AG09309 (cell line): ENCODE measurements around the gene KRT86.
"Not testable (repeated sequence)": the region's sequence is repeated elsewhere in the genome, so short reads cannot be mapped to it uniquely, and the experiment has no call there.

Experiments used
- DNase-seq: peaks from one replicate; pipeline ENCODE4 v3.0.0-alpha.2; 2010; ENCODE audit warnings: low read depth
- H3K4me3 ChIP-seq: 2 replicates; pipeline ENCODE4 v1.5.1; 2011; ENCODE audit warnings: mild to moderate bottlenecking, low read depth, low read length, moderate library complexity; ENCODE audit not compliant: control insufficient read depth
- CTCF ChIP-seq: IDR thresholded peaks from 2 replicates; pipeline ENCODE4 v1.5.1; 2011; ENCODE audit warnings: mild to moderate bottlenecking, low read depth, low read length, inconsistent platforms; ENCODE audit not compliant: insufficient read depth, control insufficient read depth; ENCODE audit errors: missing control alignments

KRT86 gene

GRCh38 chr12:52238916-52239646, 35.4 kb upstream of the KRT86 start:
- no peak for TF ChIP-seq CTCF
- DNase-seq, result no peak
- H3K4me3 ChIP-seq, result no peak overlapping the region

DNA sequence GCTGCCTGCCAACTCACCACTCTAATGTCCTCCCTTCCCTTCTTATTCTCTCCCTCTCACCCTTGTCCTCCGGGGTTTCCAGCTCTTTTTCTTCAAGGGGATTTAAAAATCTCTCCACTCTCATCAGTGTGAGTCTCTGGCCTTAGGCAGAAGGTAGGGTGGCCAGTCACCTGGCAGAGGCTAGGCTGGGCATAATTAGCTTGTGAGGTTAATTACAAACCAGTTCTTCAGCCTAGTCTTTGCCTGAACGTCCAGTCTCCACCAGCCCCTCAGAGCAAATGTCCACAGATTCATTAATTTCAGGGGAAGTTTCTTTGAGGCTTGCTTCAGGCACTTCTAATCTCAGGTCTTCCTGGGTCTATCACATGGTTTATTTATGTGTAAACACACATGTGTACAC, 34.7 kb upstream of the KRT86 start:
- no peak for DNase-seq
- H3K4me3 ChIP-seq, result no peak overlapping the region
- no peak for TF ChIP-seq CTCF

DNA sequence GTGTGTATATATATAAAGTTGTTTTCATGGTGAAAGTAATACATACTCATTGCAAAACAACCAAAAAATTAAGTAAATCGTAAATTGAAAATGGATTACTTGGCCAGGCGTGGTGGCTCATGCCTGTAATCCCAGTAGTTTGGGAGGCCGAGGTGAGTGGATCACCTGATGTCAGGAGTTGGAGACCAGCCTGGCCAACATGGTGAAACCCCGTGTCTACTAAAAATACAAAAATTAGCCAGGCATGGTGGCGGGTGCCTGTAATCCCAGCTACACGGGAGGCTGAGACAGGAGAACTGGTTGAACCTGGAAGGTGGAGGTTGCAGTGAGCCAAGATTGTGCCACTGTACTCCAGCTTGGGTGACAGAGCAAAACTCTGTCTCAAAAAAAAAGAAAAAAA, 34.2 kb upstream of the KRT86 start:
- DNase-seq, H3K4me3 ChIP-seq: not testable (repeated sequence)

DNA sequence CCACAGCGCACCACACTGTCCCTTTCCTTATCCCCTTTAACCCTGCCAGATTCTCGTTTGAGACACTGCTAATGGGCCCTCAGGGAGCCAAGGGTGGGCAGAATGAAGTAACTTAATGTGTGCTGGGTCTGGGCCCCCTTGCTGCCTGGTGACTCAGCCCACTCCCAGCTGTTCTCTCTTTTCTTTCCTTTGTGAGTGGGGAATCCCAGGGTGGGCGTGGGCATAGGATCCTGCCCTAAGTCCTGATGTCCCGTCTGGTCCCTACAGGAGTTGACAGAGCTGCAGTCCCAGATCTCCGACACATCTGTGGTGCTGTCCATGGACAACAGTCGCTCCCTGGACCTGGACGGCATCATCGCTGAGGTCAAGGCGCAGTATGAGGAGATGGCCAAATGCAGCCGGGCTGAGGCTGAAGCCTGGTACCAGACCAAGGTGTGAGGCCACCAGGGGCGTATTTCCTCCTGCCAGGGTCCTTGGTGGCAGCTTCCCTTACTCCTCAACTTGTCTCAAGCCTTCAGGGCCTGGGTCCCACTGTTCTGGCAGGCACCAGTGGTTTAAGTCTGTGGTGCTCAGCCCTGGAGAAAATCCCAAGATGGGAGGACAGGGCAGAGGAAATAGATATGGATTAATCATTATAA, 33.1 kb upstream of the KRT86 start:
- no peak overlapping the region for H3K4me3 ChIP-seq
- DNase-seq, result no peak
- TF ChIP-seq CTCF, result no peak

GRCh38 chr12:52242442-52243258, 31.8 kb upstream of the KRT86 start:
- no peak overlapping the region for H3K4me3 ChIP-seq
- TF ChIP-seq CTCF, result no peak
- DNase-seq, result no peak

GRCh38 chr12:52243259-52243855, 31.1 kb upstream of the KRT86 start:
- DNase-seq, result no peak

More at GRCh38 chr12:52243259-52243855, 31.1 kb upstream of the KRT86 start:
- H3K4me3 ChIP-seq, result no peak overlapping the region
- TF ChIP-seq CTCF, result no peak
